ENCODE measurements around the gene TNFRSF6B. TPM values are rescaled to one million over a fixed set of nuclear protein-coding genes. Genes with fewer than 3 reads are reported as not detected.
A peak's percentile ranks its signal among the peaks of the same experiment; 100 is the strongest.

The TNFRSF6B gene
- total and polyA plus RNA-seq, 4 donors, result 2.1 to 73.9 (median 8.7) TPM

- peak; percentile 44 to 51 for DNase-seq
- Histone ChIP-seq H3K4me3 (ENCODE audit: low read length in 2 of 2) (no peak overlapping the region), H3K36me3 (ENCODE audit: control insufficient read depth in 1 of 2, insufficient read depth in 2 of 2, low read length in 1 of 2) (no peaks in the 10 kb centered on the region), H3K9me3 (ENCODE audit: control insufficient read depth, low read length) (no peaks in the 10 kb centered on the region), H3K27ac (ENCODE audit: low read depth in 1 of 2, low read length in 2 of 2) (no peak overlapping the region), H3K27me3 (ENCODE audit: control insufficient read depth in 1 of 2, insufficient read depth in 2 of 2, low read length in 1 of 2) (no peaks in the 10 kb centered on the region), H3K4me1 (ENCODE audit: control insufficient read depth in 1 of 2, insufficient read depth in 2 of 2, low read length in 2 of 2) (no peaks in the 10 kb centered on the region)
- ATAC-seq (ENCODE audit: low FRiP score), result no peak
- 80 to 82% methylated on average over 10 of the region's 10 CpGs for WGBS, 2 donors
- intact Hi-C loops (cut with DNase I), result no loop called here
Observed at GRCh38 chr20:63693083-63693732, 3.2 kb upstream of the TNFRSF6B start.

- ATAC-seq (ENCODE audit: low FRiP score), result no peak
- H3K36me3 ChIP-seq (ENCODE audit: control insufficient read depth in 1 of 2, insufficient read depth in 2 of 2, low read length in 1 of 2), result no peaks in the 10 kb centered on the region
Observed at GRCh38 chr20:63693733-63694583, 2.5 kb upstream of the TNFRSF6B start.

GRCh38 chr20:63694584-63695423 is 1.6 kb upstream of the TNFRSF6B start:
- DNase-seq, result peak; percentile 48 to 73
- Histone ChIP-seq H3K27me3 (ENCODE audit: control insufficient read depth in 1 of 2, insufficient read depth in 2 of 2, low read length in 1 of 2) (no peaks in the 10 kb centered on the region), H3K4me1 (ENCODE audit: control insufficient read depth in 1 of 2, insufficient read depth in 2 of 2, low read length in 2 of 2) (no peaks in the 10 kb centered on the region), H3K27ac (ENCODE audit: low read depth in 1 of 2, low read length in 2 of 2) (no peak overlapping the region), H3K4me3 (ENCODE audit: low read length in 2 of 2) (no peak overlapping the region), H3K9me3 (ENCODE audit: control insufficient read depth, low read length) (no peaks in the 10 kb centered on the region), H3K36me3 (ENCODE audit: control insufficient read depth in 1 of 2, insufficient read depth in 2 of 2, low read length in 1 of 2) (no peaks in the 10 kb centered on the region)
- 91% methylated on average over 37 of the region's 37 CpGs for WGBS, 2 donors
- intact Hi-C loops (cut with DNase I), result no loop called here
- no peak for ATAC-seq (ENCODE audit: low FRiP score)

More at GRCh38 chr20:63693733-63694583, 2.5 kb upstream of the TNFRSF6B start:
- H3K4me1 ChIP-seq (ENCODE audit: control insufficient read depth in 1 of 2, insufficient read depth in 2 of 2, low read length in 2 of 2), result no peaks in the 10 kb centered on the region
- H3K27me3 ChIP-seq (ENCODE audit: control insufficient read depth in 1 of 2, insufficient read depth in 2 of 2, low read length in 1 of 2), result no peaks in the 10 kb centered on the region
- H3K9me3 ChIP-seq (ENCODE audit: control insufficient read depth, low read length), result no peaks in the 10 kb centered on the region
- no peak overlapping the region for H3K27ac ChIP-seq (ENCODE audit: low read depth in 1 of 2, low read length in 2 of 2)
- intact Hi-C loops (cut with DNase I), result no loop called here
- DNase-seq, result peak; percentile 52 to 77
- WGBS, 2 donors, result 94% methylated on average over 21 of the region's 21 CpGs
- H3K4me3 ChIP-seq (ENCODE audit: low read length in 2 of 2), result no peak overlapping the region

- H3K4me3 ChIP-seq (ENCODE audit: low read length in 2 of 2), result no peak overlapping the region
- no peaks in the 10 kb centered on the region for H3K9me3 ChIP-seq (ENCODE audit: control insufficient read depth, low read length)
- no peaks in the 10 kb centered on the region for H3K36me3 ChIP-seq (ENCODE audit: control insufficient read depth in 1 of 2, insufficient read depth in 2 of 2, low read length in 1 of 2)
- DNase-seq, result peak in 1 of 2 donors; percentile 45
- no peaks in the 10 kb centered on the region for H3K27me3 ChIP-seq (ENCODE audit: control insufficient read depth in 1 of 2, insufficient read depth in 2 of 2, low read length in 1 of 2)
- intact Hi-C loops (cut with DNase I), result no loop called here
- ATAC-seq (ENCODE audit: low FRiP score), result no peak
- 71 to 72% methylated on average over 25 of the region's 25 CpGs for WGBS, 2 donors
- H3K27ac ChIP-seq (ENCODE audit: low read depth in 1 of 2, low read length in 2 of 2), result no peak overlapping the region
- no peaks in the 10 kb centered on the region for H3K4me1 ChIP-seq (ENCODE audit: control insufficient read depth in 1 of 2, insufficient read depth in 2 of 2, low read length in 2 of 2)
Observed at GRCh38 chr20:63695424-63696305, 787 bp upstream of the TNFRSF6B start.

GRCh38 chr20:63696306-63696627 is 185 bp upstream of the TNFRSF6B start:
- Histone ChIP-seq H3K36me3 (ENCODE audit: control insufficient read depth in 1 of 2, insufficient read depth in 2 of 2, low read length in 1 of 2) (no peaks in the 10 kb centered on the region), H3K27me3 (ENCODE audit: control insufficient read depth in 1 of 2, insufficient read depth in 2 of 2, low read length in 1 of 2) (no peaks in the 10 kb centered on the region), H3K27ac (ENCODE audit: low read depth in 1 of 2, low read length in 2 of 2) (no peak overlapping the region), H3K4me3 (ENCODE audit: low read length in 2 of 2) (no peak overlapping the region), H3K4me1 (ENCODE audit: control insufficient read depth in 1 of 2, insufficient read depth in 2 of 2, low read length in 2 of 2) (no peaks in the 10 kb centered on the region), H3K9me3 (ENCODE audit: control insufficient read depth, low read length) (no peaks in the 10 kb centered on the region)
- 32 to 34% methylated on average over 6 of the region's 6 CpGs for WGBS, 2 donors
- peak; percentile 63 to 75 for DNase-seq
- ATAC-seq (ENCODE audit: low FRiP score), result no peak
- intact Hi-C loops (cut with DNase I), result no loop called here

GRCh38 chr20:63697357-63697867 is 960 bp downstream of the TNFRSF6B start:
- H3K4me1 ChIP-seq (ENCODE audit: control insufficient read depth in 1 of 2, insufficient read depth in 2 of 2, low read length in 2 of 2), result no peaks in the 10 kb centered on the region
- intact Hi-C loops (cut with DNase I), result no loop called here

GRCh38 chr20:63697868-63698545 is 1.6 kb downstream of the TNFRSF6B start:
- Histone ChIP-seq H3K27ac (ENCODE audit: low read depth in 1 of 2, low read length in 2 of 2) (no peak overlapping the region), H3K4me1 (ENCODE audit: control insufficient read depth in 1 of 2, insufficient read depth in 2 of 2, low read length in 2 of 2) (no peaks in the 10 kb centered on the region), H3K4me3 (ENCODE audit: low read length in 2 of 2) (no peak overlapping the region), H3K9me3 (ENCODE audit: control insufficient read depth, low read length) (no peaks in the 10 kb centered on the region), H3K36me3 (ENCODE audit: control insufficient read depth in 1 of 2, insufficient read depth in 2 of 2, low read length in 1 of 2) (no peaks in the 10 kb centered on the region), H3K27me3 (ENCODE audit: control insufficient read depth in 1 of 2, insufficient read depth in 2 of 2, low read length in 1 of 2) (no peaks in the 10 kb centered on the region)
- DNase-seq (peak; percentile 60 to 75), ATAC-seq (ENCODE audit: low FRiP score) (no peak)
- intact Hi-C loops (cut with DNase I), result no loop called here
- WGBS, 2 donors, result 85 to 87% methylated on average over 40 of the region's 40 CpGs

More at GRCh38 chr20:63697357-63697867, 960 bp downstream of the TNFRSF6B start:
- WGBS, 2 donors, result 37 to 41% methylated on average over 7 of the region's 7 CpGs
- Histone ChIP-seq H3K4me3 (ENCODE audit: low read length in 2 of 2) (no peak overlapping the region), H3K27ac (ENCODE audit: low read depth in 1 of 2, low read length in 2 of 2) (no peak overlapping the region), H3K27me3 (ENCODE audit: control insufficient read depth in 1 of 2, insufficient read depth in 2 of 2, low read length in 1 of 2) (no peaks in the 10 kb centered on the region), H3K36me3 (ENCODE audit: control insufficient read depth in 1 of 2, insufficient read depth in 2 of 2, low read length in 1 of 2) (no peaks in the 10 kb centered on the region), H3K9me3 (ENCODE audit: control insufficient read depth, low read length) (no peaks in the 10 kb centered on the region)
- DNase-seq (peak; percentile 49 to 70), ATAC-seq (ENCODE audit: low FRiP score) (peak; percentile 3)
